ENCODE data around the gene VTI1B.
"Not testable (repeated sequence)": the region's sequence is repeated elsewhere in the genome, so short reads cannot be mapped to it uniquely, and the experiment has no call there.

The VTI1B gene

GRCh38 chr14:67674480-67675218, at the start of gene VTI1B:
TSS of gene VTI1B (minus strand) at chr14:67674632. CDS start at chr14:67674489, 143 bp downstream.
- peak; percentile 90 for DNase-seq

GRCh38 chr14:67722293-67722692, 47.9 kb upstream of the VTI1B start:
- peak; percentile 27 for DNase-seq

GRCh38 chr14:67721875-67722274, 47.4 kb upstream of the VTI1B start:
- no peak for DNase-seq

GRCh38 chr14:67719866-67720265, 45.4 kb upstream of the VTI1B start:
- no peak for DNase-seq

GRCh38 chr14:67719385-67719784, 45.0 kb upstream of the VTI1B start:
- DNase-seq, result not testable (repeated sequence)

- DNase-seq, result no peak
Measured at GRCh38 chr14:67718265-67718664, 43.8 kb upstream of the VTI1B start.

- no peak for DNase-seq
Measured at GRCh38 chr14:67717048-67717447, 42.6 kb upstream of the VTI1B start.

- DNase-seq, result no peak
Measured at GRCh38 chr14:67710209-67710608, 35.8 kb upstream of the VTI1B start.

GRCh38 chr14:67709796-67710195, 35.4 kb upstream of the VTI1B start:
- DNase-seq, result not testable (repeated sequence)

- DNase-seq, result not testable (repeated sequence)
Measured at GRCh38 chr14:67709346-67709745, 34.9 kb upstream of the VTI1B start.

GRCh38 chr14:67705211-67705610, 30.8 kb upstream of the VTI1B start:
- DNase-seq, result no peak

GRCh38 chr14:67704484-67705089, 30.2 kb upstream of the VTI1B start:
- peak; percentile 54 for DNase-seq

GRCh38 chr14:67703997-67704396, 29.6 kb upstream of the VTI1B start:
- DNase-seq, result no peak

GRCh38 chr14:67701492-67701891, 27.1 kb upstream of the VTI1B start, which contains the start of gene RDH12:
TSS of gene RDH12 (plus strand) at chr14:67701886. CDS start at chr14:67722643, 20,757 bp downstream.
- not testable (repeated sequence) for DNase-seq

- DNase-seq, result no peak
Measured at GRCh38 chr14:67698179-67698578, 23.7 kb upstream of the VTI1B start.

GRCh38 chr14:67697006-67697405, 22.6 kb upstream of the VTI1B start:
- no peak for DNase-seq

- peak; percentile 91 for DNase-seq
Measured at GRCh38 chr14:67695394-67695949, 21.0 kb upstream of the VTI1B start, which contains the start of gene RDH11. TSS of gene RDH11 (minus strand) at chr14:67695764. CDS start at chr14:67695703, 61 bp downstream.

- peak; percentile 73 for DNase-seq
Measured at GRCh38 chr14:67694791-67695393, 20.5 kb upstream of the VTI1B start.

GRCh38 chr14:67690011-67690410, 15.6 kb upstream of the VTI1B start:
- DNase-seq, result no peak

- DNase-seq, result no peak
Measured at GRCh38 chr14:67683842-67684241, 9.4 kb upstream of the VTI1B start.

GRCh38 chr14:67680941-67681340, 6.5 kb upstream of the VTI1B start:
- DNase-seq, result no peak

- DNase-seq, result no peak
Measured at GRCh38 chr14:67680121-67680602, 5.7 kb upstream of the VTI1B start.

GRCh38 chr14:67679006-67679405, 4.6 kb upstream of the VTI1B start:
- no peak for DNase-seq

Measured in NCI-H2227 treated with DMSO at 0.1 percent for 48 hours (cell line).